KBM-7 (cell line): ENCODE measurements around the gene SHANK1.

Experiments used
- DNase-seq: peaks from one replicate; pipeline ENCODE4 v3.0.0-alpha.2; 2015
- in situ Hi-C: fragments of 300-500 bp; cut with MboI; formaldehyde crosslinking; loops from 2 replicates; pipeline ENCODE4 v1.14.3; 2020; ENCODE audit warnings: low sequenced_read_pairs, low pct_unique_long_range_greater_than_20kb, mixed read lengths

The SHANK1 gene

GRCh38 chr19:50647879-50648615, 71.6 kb downstream of the SHANK1 start:
- in situ Hi-C loops: no loop called here
- DNase-seq: no peak

- in situ Hi-C loops: no loop called here
- DNase-seq: no peak
Observed at GRCh38 chr19:50646074-50646807, 73.4 kb downstream of the SHANK1 start.

- no peak for DNase-seq
- in situ Hi-C loops: no loop called here
Observed at GRCh38 chr19:50645107-50645506, 74.5 kb downstream of the SHANK1 start.

- in situ Hi-C loops: no loop called here
- no peak for DNase-seq
Observed at GRCh38 chr19:50644315-50644915, 75.2 kb downstream of the SHANK1 start.

- in situ Hi-C loops: no loop called here
- no peak for DNase-seq
Observed at GRCh38 chr19:50640368-50640767, 79.2 kb downstream of the SHANK1 start.

- DNase-seq: peak; percentile 14
- in situ Hi-C loops: no loop called here
Observed at GRCh38 chr19:50639121-50640112, 80.2 kb downstream of the SHANK1 start, which contains the start of gene SYT3. SYT3 (minus strand) TSS chr19:50639881; CDS start chr19:50637411, 2,470 bp downstream.

- DNase-seq: no peak
- in situ Hi-C loops: no loop called here
Observed at GRCh38 chr19:50638600-50638999, 81.0 kb downstream of the SHANK1 start.

GRCh38 chr19:50636317-50637085, 83.1 kb downstream of the SHANK1 start:
- in situ Hi-C loops: no loop called here
- DNase-seq: no peak

- in situ Hi-C loops: no loop called here
- no peak for DNase-seq
Observed at GRCh38 chr19:50633973-50634372, 85.6 kb downstream of the SHANK1 start.

GRCh38 chr19:50633359-50633758, 86.2 kb downstream of the SHANK1 start:
- no peak for DNase-seq
- in situ Hi-C loops: no loop called here

- no peak for DNase-seq
- in situ Hi-C loops: no loop called here
Observed at GRCh38 chr19:50632151-50632835, 87.3 kb downstream of the SHANK1 start.

GRCh38 chr19:50629801-50630200, 89.8 kb downstream of the SHANK1 start:
- in situ Hi-C loops: no loop called here
- no peak for DNase-seq

GRCh38 chr19:50629194-50629593, 90.4 kb downstream of the SHANK1 start:
- DNase-seq: no peak
- in situ Hi-C loops: no loop called here

- DNase-seq: no peak
- in situ Hi-C loops: no loop called here
Observed at GRCh38 chr19:50628551-50628950, 91.1 kb downstream of the SHANK1 start.

- in situ Hi-C loops: no loop called here
- DNase-seq: no peak
Observed at GRCh38 chr19:50628146-50628545, 91.5 kb downstream of the SHANK1 start.

- no peak for DNase-seq
- in situ Hi-C loops: no loop called here
Observed at GRCh38 chr19:50626795-50627194, 92.8 kb downstream of the SHANK1 start.

GRCh38 chr19:50626011-50626410, 93.6 kb downstream of the SHANK1 start:
- in situ Hi-C loops: no loop called here

More at GRCh38 chr19:50626011-50626410, 93.6 kb downstream of the SHANK1 start:
- DNase-seq: no peak
